ENCODE data around the gene FHAD1. TPM values are rescaled to one million over a fixed set of nuclear protein-coding genes. Genes with fewer than 3 reads are reported as not detected.

The FHAD1 gene
- total RNA-seq, 1 donor: 0.72 TPM

DNA sequence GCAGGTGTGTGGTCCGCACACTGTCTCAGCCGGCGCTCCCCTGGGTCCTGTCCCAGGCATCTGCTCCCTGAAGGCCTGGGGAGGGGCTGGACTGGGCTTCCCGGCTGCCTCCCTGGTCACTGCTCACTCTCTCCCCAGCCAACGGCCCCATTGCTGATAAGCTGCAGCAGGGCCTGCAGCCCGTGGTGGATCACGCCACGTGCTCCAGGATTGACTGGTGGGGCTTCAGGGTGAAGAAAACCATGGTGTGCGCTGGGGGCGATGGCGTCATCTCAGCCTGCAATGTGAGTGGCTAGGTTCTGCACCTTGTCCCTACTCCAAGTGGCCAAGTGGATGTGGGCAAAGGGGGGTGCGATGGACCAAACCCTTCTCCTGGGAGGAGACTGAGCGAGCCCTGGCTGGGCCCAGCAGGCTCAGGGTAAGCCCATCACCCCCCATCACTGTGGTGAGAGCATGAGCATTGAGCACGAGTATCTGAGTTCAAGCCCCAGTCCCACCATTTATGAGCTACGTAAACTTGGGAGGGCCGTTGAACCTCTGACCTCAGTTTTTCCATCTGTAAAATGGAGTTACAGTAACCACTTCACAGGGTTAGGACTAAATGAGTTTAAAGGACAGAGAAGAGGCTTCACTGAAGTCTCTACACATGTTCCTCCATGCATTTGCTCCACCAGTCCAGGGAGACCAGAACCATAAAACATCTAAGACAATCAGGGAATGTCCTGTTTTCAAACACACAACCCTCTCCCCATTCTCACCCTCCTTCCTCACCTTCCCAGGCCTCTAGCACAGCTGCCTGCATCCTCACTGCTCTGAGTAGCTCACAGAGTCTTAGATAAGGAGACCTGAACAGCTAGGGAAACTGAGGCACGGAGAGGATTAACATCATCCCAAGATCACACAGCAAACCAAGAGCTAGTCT, 197.7 kb downstream of the FHAD1 start:
- DNase-seq (ENCODE audit: insufficient read length, low spot score, missing footprints): peak; percentile 73
- TF ChIP-seq, protein P1, sequence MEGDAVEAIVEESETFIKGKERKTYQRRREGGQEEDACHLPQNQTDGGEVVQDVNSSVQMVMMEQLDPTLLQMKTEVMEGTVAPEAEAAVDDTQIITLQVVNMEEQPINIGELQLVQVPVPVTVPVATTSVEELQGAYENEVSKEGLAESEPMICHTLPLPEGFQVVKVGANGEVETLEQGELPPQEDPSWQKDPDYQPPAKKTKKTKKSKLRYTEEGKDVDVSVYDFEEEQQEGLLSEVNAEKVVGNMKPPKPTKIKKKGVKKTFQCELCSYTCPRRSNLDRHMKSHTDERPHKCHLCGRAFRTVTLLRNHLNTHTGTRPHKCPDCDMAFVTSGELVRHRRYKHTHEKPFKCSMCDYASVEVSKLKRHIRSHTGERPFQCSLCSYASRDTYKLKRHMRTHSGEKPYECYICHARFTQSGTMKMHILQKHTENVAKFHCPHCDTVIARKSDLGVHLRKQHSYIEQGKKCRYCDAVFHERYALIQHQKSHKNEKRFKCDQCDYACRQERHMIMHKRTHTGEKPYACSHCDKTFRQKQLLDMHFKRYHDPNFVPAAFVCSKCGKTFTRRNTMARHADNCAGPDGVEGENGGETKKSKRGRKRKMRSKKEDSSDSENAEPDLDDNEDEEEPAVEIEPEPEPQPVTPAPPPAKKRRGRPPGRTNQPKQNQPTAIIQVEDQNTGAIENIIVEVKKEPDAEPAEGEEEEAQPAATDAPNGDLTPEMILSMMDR (IDR thresholded peaks at IDR 0.05; ENCODE audit: extremely low read depth, low read depth, low read length): no peak
- H3K36me3 ChIP-seq (ENCODE audit: insufficient read depth, low read length): no peaks in the 10 kb centered on the region

DNA sequence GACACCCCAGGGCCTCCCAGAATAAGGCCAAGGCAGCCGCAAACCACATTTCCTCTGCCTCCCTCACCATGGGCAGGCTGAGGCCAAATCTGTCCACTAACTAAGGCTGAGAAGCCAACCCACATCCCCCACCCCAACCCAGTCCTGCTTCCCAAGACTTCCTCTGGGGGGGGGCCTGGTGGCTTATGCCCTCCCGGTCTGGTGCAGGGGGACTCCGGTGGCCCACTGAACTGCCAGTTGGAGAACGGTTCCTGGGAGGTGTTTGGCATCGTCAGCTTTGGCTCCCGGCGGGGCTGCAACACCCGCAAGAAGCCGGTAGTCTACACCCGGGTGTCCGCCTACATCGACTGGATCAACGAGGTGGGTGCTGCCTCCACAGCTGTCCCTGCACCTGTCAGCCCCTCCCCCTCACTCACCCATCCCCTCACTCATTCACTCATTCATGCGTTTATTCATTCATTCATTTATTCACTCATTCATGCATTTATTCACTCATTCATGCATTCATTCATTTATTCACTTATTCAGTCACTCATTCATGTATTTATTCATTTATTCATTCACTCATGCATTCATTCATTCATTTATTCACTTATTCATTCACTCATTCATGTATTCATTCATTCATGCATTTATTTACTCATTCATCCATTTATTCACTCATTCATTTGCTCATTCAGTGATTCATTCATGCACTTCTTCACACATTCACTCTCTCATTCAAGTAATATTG, 198.5 kb downstream of the FHAD1 start:
- H3K79me2 ChIP-seq (ENCODE audit: insufficient read depth, low read length): no peaks in the 10 kb centered on the region
- peak; percentile 37 for DNase-seq (ENCODE audit: insufficient read length, low spot score, missing footprints)
- H3K27ac ChIP-seq (ENCODE audit: low read depth, low read length): no peak overlapping the region
- H3K4me1 ChIP-seq (ENCODE audit: insufficient read depth, low read length): no peaks in the 10 kb centered on the region
- no peak overlapping the region for H2AFZ ChIP-seq (ENCODE audit: low read length)
- H3K36me3 ChIP-seq (ENCODE audit: insufficient read depth, low read length): no peaks in the 10 kb centered on the region
- no peak overlapping the region for H3K4me2 ChIP-seq (ENCODE audit: insufficient read depth, low read length)
- H3K4me3 ChIP-seq (ENCODE audit: insufficient read depth, low read length): no peak overlapping the region
- peaks cover 9% of the 10 kb centered on the region for H3K27me3 ChIP-seq (ENCODE audit: insufficient read depth, low read length)
- H3K9me3 ChIP-seq (ENCODE audit: low read depth, low read length): no peaks in the 10 kb centered on the region
- no peaks in the 10 kb centered on the region for H4K20me1 ChIP-seq (ENCODE audit: insufficient read depth, low read length)
- TF ChIP-seq, protein P1 (IDR thresholded peaks at IDR 0.05; ENCODE audit: extremely low read depth, low read depth, low read length): no peak

More for the DNA sequence above, 197.7 kb downstream of the FHAD1 start:
- Histone ChIP-seq H4K20me1 (ENCODE audit: insufficient read depth, low read length) (no peaks in the 10 kb centered on the region), H3K27me3 (ENCODE audit: insufficient read depth, low read length) (peaks cover 9% of the 10 kb centered on the region), H3K4me1 (ENCODE audit: insufficient read depth, low read length) (no peaks in the 10 kb centered on the region), H3K4me3 (ENCODE audit: insufficient read depth, low read length) (no peak overlapping the region), H3K79me2 (ENCODE audit: insufficient read depth, low read length) (no peaks in the 10 kb centered on the region), H3K4me2 (ENCODE audit: insufficient read depth, low read length) (no peak overlapping the region), H3K27ac (ENCODE audit: low read depth, low read length) (no peak overlapping the region), H2AFZ (ENCODE audit: low read length) (no peak overlapping the region), H3K9me3 (ENCODE audit: low read depth, low read length) (no peaks in the 10 kb centered on the region)

DNA sequence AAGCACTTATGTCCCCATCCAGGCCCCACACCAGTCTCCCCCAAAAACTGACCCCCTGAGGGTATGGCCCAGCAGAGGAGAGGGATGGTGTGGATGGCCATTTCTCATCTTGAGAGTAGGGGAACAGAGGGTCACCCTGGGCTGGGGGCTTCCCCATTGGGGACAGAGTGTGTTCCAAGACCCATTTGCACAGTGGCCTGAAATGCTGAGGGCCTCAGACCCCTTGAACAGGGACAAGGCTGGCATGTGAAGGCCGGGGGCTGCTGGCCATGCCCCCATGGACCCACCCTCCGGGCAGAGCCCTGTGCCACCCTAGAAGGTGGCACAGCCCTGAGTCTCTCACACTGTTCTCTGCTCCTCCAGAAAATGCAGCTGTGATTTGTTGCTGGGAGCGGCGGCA, 199.2 kb downstream of the FHAD1 start:
- Histone ChIP-seq H3K27ac (ENCODE audit: low read depth, low read length) (no peak overlapping the region), H3K4me2 (ENCODE audit: insufficient read depth, low read length) (no peak overlapping the region), H4K20me1 (ENCODE audit: insufficient read depth, low read length) (no peaks in the 10 kb centered on the region), H3K79me2 (ENCODE audit: insufficient read depth, low read length) (no peaks in the 10 kb centered on the region), H3K27me3 (ENCODE audit: insufficient read depth, low read length) (peaks cover 9% of the 10 kb centered on the region), H3K4me3 (ENCODE audit: insufficient read depth, low read length) (no peak overlapping the region), H3K9me3 (ENCODE audit: low read depth, low read length) (no peaks in the 10 kb centered on the region), H3K36me3 (ENCODE audit: insufficient read depth, low read length) (no peaks in the 10 kb centered on the region), H3K4me1 (ENCODE audit: insufficient read depth, low read length) (no peaks in the 10 kb centered on the region), H2AFZ (ENCODE audit: low read length) (no peak overlapping the region)
- TF ChIP-seq, protein P1 (IDR thresholded peaks at IDR 0.05; ENCODE audit: extremely low read depth, low read depth, low read length): no peak
- DNase-seq (ENCODE audit: insufficient read length, low spot score, missing footprints): peak; percentile 55

Other genes with a start within 250 kb of the FHAD1 start
- gene TMEM51, start 93.5 kb upstream of the FHAD1 start, total RNA-seq: 0.59 and 0.72 TPM in 2 replicates
- 35.8 and 36.8 TPM in 2 replicates for gene EFHD2, start 162.7 kb downstream of the FHAD1 start, total RNA-seq
- not detected in 2 replicates for gene CTRC, start 191.2 kb downstream of the FHAD1 start, total RNA-seq
- gene CELA2A, start 209.5 kb downstream of the FHAD1 start, total RNA-seq: not detected in 2 replicates
- 0.36 TPM in 1 of 2 replicates, not detected in the other for gene CELA2B, start 228.9 kb downstream of the FHAD1 start, total RNA-seq

Measured in osteoblast (primary cell).